Renal cortex interstitium (tissue), 11 donors: ENCODE data around the gene SGK2. TPM values are rescaled to one million over a fixed set of nuclear protein-coding genes. Genes with fewer than 3 reads are reported as not detected.
A peak's percentile ranks its signal among the peaks of the same experiment; 100 is the strongest.

Experiments
- DNase-seq, 11 donors: peaks; one replicate each; pipeline ENCODE4 v3.0.0-alpha.2; 2013; ENCODE audit warnings: low read depth in 9 of 11, low spot score in 4 of 11; ENCODE audit errors: extremely low read depth in 1 of 11
- polyA plus RNA-seq, 3 donors: library from polyadenylated mRNA; unstranded; fragments of 120-200 nt; gene quantifications; one replicate each; pipeline ENCODE4 v1.2.1, GENCODE V29; 2013; ENCODE audit not compliant: insufficient read length in 3 of 3

The SGK2 gene
- polyA plus RNA-seq, 3 donors = 36.3 to 79.5 (median 38.9) TPM

- DNase-seq = no peak
Observed at GRCh38 chr20:43532416-43533055, 26.3 kb upstream of the SGK2 start.

DNA sequence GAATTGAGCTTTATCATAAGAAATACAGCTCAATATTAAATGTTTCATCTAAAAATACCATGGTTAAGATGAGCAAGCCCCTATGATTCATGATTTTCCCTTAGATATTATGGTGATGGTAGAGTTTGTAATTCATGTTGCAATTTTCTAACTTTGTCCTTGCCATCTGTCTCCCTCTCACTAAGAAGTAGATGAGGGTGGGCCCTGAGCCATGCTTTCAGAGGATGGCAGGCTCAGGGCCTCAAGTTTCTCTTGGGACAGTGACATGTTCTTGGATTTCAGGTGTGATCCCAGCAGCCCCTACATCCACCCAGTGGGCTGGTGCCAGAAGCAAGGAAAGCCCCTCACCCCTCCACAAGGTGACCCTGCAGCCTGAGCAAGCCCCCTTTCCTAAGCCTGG is 25.8 kb upstream of the SGK2 start:
- DNase-seq = no peak

DNA sequence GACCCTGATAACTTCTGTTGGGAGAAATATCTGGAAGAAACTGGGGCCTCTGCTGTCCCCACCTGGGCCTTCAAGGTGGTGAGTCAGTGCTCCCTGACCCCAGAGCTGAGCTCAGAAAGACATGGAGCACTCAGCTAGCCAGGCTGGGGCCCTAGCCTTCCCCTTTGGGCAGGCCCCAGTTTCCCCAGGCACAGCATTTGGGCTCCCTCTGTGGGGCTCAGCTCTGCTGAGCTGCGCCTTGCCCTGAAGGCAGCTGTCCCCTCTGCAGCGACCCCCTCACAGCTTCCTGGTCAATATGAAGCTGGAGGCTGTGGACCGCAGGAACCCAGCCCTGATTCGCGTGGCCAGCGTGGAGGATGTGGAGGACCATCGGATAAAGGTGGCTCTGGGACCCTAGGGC is 24.8 kb upstream of the SGK2 start:
- DNase-seq = no peak

DNA sequence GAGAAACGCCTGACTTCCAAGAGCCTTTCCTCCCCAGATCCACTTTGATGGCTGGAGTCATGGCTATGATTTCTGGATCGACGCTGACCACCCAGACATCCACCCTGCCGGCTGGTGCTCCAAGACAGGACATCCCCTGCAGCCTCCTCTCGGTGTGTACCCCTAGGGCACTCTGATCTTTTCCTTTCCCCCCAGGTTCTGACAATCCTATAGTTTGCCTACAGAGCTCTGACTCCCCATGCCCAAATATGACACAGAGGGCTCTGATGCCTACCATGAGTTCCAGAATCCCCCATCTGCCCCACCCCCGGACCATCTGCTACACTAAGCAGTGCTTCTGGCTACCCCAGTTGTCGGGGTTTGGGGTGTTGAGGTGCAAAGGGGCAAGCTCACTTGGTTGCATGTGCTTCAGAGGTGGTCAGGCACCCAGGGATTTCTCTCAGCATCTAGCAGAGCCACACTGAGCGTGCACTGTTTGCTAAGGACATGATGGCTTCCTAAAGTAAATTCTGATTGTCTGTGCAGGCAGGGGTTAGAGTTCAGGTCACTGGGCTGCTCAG is 24.0 kb upstream of the SGK2 start:
- DNase-seq = no peak

- no peak for DNase-seq
Observed at GRCh38 chr20:43535370-43536004, 23.3 kb upstream of the SGK2 start.

DNA sequence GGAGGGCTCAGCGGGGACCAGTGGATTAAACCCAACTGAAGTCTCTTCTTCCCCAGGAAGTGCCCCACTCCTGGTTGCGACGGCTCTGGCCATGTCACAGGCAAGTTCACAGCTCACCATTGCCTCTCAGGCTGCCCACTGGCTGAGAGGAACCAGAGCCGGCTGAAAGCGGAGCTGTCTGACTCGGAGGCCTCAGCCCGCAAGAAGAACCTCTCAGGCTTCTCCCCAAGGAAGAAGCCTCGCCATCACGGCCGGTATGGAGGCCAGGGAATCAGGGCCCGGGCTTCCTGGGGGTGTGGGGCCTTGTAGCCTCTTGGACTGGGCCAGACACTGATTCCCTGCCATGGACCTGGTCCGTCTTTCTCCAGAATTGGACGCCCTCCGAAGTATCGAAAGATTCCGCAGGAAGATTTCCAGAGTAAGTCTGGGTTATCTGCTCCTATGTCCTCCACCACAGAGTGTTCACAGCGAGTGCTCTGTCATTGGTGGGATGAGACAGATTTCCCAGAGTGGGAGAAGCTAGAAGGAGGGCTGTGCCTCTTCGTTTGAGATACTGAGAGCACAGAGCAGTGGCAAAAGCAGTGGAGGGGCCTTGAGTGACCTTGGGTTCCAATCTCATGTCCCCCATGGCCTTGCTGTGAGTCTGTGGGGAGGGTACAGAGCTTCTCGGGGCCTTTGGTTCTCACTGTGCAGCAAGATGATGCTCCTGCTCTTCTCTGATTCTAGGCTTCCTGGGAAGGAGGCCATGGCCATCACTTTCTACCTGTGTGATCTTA is 22.6 kb upstream of the SGK2 start:
- DNase-seq = no peak

DNA sequence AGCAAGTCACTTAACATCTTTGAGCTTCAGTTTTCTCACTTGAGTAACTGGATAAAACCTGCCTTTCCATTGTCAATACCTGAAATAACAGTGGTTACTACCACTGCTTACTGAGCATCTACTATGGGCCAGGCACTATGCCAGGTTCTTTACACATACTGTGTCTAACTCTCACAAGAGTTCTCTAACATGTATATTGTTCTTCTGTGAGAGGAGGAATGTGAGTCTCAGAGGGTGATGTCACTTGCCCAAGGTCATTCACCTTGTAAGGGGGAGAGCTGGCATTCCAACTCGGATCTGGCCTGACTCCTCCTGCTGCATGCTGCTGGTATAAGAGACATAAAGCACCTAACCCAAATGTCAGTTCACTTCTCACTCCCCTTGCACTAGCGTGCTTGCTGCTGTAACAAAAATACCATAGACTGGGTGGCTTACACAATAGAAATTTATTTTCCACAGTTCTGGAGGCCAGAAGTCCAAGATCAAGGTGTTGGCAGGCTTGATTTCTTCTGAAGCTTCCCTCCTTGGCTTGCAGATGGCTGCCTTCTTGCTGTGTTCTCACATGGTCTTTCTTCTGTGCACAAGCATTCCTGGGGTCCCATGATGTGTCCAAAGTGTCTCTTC is 21.9 kb upstream of the SGK2 start:
- no peak for DNase-seq

DNA sequence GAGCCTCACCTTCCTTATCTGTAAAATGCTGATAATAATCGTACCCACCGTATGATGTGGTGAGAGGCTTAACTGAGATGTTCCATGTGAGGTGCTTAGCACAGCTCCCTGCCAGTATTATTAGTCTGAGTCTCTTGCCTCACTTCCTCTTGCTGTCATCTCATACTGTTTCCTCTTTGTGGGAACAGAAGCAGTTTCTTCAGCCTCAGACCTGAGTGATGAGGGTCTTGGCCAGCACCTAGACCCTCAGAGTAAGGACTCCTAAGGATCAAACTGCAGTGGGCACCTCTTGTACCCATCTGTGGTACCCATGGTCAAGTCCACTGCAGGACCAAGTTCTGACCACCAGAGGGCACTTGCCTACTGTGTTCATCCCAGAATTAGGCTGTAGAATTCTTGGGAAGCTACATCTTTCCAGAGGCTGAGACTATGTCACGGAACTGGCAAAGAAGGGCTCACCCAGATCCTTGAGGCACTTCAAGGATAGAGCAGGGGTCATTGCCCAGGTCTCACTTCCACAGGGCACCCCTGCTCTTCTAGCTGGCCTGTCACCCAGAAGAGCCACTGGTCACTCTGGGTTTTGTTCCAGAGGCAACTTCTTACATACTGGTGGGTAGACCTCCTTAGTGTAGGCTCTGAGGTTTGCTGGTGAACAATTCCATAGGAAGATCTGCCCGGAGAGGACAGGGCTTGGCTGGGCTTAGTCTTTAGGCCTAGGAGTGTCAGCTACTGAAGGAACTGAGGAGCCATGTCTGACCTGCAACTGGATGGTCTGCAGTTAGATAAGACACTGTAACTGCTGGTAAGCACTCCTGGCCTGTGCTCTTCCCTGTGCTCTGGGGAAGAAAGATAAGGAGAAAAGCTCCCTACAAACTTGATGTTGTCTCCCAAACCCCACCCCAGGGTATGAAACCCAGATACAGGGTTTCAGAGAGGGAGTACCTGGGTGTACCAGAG is 20.6 kb upstream of the SGK2 start:
- peak in 2 of 11 donors; percentile 32 to 49 for DNase-seq

DNA sequence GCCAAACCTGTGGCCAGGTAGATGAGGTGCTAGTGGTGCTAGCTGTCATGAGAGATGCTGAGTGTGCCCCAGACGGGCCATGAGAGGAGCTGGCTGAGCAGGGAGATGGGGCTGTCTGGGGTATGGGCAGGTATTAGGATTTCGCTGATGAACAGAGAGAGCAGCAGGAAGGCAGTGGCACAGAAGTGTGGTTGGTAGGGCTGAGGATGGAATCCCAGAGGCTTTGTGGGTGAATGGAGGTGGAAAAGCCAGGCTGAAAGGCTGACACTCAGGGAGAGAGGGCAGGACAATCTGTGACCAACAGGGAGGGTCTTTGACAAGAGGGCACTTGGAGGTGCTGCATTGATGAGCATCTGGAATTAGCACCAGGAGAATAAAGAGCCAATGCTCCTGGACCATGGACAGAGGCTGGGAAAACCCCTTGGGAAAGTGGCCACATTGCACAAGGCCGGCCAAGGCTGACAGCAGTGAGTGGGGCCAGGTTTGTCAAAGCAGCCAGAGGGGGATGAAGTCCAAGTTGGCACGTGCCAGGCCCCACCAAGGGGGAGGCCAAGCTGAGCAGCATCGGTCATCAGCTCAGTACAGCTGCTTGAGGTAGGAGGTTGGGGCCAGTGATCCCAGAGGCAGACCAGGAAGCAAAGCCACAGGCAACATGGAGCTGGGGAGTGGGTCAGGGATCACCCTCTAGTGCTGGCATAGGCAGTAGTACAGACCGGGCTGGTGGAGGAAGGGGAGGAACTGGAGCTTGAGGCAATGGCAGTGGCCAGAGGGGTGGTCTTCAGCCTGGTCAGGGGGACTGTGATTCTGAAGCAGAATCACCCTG is 19.7 kb upstream of the SGK2 start:
- no peak for DNase-seq

DNA sequence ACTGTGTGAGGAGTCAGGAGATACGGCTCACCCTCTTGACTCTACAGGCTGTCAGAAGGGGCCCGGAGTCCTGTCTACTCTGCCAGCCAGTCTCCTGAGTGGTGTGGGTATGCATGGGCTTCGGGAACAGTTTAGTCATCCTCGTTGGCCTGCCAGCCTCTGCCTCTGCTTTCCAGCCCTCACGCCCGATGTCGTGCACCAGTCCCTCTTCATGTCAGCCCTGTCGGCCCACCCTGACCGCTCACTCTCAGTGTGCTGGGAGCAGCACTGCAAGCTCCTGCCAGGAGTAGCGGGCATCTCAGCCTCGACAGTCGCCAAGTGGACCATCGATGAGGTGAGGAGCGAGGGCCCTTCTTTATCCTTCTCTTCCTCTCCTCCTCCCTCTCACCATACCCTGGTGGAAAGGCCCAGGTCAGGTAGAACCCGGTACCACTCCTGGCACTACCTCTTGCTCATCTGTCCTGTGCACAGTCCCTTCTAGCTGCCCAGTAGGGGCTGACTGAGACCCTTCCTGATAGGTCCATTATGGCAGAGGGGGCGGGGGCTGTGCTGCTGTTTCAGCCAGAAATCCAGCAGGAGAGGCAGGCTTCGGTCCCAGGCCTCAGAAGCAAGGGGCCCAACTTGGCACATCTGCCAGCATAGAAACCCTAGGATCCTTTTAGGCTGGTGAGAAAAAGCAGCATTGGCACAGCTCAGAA is 18.7 kb upstream of the SGK2 start:
- no peak for DNase-seq

DNA sequence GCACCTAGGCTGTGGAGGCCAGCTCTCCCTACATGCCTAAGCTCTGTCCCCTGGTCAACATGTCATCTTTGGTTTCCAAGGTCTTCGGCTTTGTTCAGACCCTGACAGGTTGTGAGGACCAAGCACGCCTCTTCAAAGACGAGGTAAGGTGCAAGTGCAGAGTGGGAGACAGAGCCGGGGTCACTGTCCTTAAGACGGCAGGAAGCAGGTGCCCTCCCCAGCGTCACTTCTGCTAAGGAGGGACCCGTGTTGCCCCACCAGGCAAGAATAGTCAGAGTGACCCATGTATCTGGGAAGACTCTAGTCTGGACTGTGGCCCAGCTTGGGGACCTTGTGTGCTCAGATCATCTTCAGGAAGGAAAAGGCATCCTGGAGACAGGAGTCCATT is 18.2 kb upstream of the SGK2 start:
- DNase-seq = no peak

DNA sequence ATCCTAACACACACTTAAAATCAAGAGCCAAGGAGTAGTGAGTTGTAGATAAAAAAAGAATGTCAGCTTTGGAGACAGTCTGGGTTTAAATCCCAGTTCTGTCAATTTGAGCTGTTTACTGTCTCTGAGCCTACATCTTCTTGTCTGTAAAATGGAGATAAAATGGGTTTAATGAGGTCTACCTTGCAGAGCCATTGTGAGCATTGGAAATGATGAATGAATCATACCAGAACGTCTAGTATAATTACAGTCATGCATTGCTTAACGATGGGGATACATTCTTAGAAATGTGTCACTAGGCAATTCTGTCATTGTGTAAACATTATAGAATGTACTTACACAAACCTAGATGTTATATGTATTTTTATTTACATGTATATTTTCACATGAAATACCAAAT is 17.6 kb upstream of the SGK2 start:
- no peak for DNase-seq

DNA sequence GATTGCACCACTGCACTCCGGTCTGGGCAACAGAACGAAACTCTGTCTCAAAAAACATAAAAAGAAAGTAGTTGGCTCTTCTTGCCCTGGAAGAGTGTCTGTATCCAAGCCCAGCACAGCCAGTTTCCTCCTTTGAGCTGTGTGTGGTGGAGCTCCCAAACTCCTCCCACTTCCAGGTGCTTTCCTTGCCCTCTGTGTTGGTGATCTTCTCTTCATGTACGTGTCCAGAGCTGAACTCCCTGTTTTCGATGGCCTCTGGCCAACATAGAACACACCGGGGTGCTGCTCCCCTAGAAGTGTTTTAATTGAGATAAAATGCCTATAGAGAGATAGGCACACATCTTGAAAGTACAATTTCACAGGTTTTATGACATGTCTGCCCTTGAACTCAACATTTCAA is 16.7 kb upstream of the SGK2 start:
- no peak for DNase-seq

- no peak for DNase-seq
Observed at GRCh38 chr20:43542674-43543073, 16.2 kb upstream of the SGK2 start.

GRCh38 chr20:43543138-43543537 is 15.7 kb upstream of the SGK2 start:
- DNase-seq = no peak

- DNase-seq = no peak
Observed at GRCh38 chr20:43544501-43544900, 14.3 kb upstream of the SGK2 start.

GRCh38 chr20:43545837-43546578 is 12.8 kb upstream of the SGK2 start:
- no peak for DNase-seq
